HG02884 (cell line): ENCODE results near the gene DLX2.
"Not testable (repeated sequence)": the region's sequence is repeated elsewhere in the genome, so short reads cannot be mapped to it uniquely, and the experiment has no call there.

Experiments used
- ATAC-seq: cut with Tn5 transposase; IDR thresholded peaks from one replicate; pipeline ENCODE4 v1.9.1; 2021; ENCODE audit warnings: mild to moderate bottlenecking, moderate library complexity; ENCODE audit not compliant: unreplicated experiment

Gene DLX2

DNA sequence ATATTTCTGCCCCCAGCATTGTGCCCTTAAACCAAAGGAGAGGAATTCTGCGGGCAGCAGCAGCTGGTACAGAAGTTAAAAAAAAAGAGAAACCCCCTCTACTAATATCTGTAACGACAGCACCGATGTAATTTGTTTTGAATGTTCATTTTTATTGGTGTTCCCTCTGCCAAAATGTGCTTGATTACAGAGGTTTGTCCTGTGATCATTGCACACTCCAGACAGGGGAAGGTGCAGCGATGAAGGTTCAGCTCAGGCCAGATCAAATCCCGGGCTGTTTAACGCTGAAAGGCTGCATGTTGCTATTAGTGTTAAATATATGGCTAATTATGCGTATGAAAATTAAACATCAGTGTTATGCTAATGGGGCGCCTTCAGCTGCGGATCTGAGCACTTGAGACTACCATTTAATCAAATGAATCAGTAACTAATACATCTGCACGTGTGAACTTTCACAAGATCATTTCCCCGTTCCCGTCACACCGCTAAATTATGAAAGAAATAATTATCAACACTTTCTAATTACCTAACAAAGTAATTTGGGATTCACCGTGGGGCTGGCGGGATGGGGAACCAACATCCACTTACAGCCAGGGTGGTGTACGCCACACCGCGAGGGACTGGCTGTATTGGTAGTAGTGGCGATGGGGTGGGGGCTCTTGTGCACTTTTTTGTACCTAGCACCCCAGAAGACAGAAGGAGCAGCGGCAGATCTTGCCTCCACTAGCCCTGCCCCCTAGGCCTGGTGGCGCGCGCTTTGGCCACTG, 18.9 kb downstream of the DLX2 start:
- no peak for ATAC-seq

DNA sequence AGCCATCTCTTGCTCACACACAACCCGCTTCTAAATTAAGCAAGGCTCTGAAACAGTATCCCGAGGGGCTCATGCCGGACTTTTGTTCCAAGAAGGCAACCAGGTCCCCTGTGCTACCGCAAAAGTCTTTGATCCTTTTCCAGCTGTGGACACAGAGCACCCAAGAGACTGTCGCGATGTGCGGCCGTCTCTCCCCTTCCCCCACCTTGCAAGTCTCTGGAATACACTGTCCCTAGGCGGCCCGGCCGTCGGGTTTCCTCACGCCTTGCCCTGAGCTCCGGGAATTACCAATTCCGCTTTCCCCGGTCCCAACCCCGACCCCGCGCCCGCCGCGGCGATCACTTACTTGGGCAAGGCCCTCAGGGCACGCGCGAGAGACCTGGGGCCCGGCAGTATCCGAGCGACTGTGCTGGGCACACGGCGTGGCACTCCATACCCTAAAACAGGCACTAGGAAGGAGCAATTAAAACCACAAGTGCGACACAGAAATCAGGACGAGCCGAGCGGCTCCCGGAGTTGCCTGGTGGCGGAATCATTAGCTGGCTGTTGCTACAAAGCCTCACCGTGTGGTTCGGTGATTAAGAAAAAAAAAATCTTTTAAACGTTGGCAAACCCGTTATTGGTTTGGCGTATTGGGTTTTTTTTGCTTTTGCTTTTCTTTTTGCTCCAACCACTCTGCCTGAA, 19.6 kb downstream of the DLX2 start:
- no peak for ATAC-seq

DNA sequence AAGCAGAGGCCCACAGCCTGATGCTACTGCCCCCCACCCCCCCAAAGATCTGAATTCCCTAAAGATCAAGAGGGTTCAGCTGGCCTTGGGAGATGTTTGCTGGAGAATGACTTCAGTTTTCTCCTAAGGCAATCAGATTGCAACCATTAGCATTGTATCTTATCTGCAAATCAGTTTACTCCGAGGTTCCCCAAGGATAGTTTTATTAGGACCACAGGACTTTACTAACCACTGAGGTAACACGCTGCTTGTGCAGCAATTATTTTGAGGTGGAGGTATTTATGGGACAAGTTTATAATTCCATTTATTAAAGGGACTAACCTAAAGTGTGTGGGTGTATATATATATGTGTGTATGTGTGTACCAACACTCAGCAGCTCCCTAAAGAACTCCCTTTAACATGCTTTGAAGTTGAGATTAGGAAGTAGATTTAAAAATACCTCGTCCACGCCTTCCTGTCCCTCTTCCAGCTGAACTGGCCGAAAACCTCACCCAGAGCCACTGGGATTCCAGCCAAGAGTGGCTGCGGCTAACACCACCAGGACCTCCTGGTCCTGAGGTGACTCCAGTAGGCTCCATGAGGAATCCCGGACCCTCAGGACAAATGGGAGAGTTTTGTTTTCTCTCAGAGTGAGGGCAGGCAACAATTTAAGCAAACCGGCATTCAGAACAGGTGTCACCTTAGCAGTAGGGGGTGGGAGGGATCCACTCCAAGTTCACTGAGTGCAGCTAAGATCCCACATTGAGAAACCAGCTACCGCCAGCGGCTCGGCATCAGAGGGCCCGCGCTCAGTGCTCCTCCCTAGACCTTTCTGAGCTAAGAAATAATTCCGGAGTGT, 20.4 kb downstream of the DLX2 start:
- no peak for ATAC-seq

DNA sequence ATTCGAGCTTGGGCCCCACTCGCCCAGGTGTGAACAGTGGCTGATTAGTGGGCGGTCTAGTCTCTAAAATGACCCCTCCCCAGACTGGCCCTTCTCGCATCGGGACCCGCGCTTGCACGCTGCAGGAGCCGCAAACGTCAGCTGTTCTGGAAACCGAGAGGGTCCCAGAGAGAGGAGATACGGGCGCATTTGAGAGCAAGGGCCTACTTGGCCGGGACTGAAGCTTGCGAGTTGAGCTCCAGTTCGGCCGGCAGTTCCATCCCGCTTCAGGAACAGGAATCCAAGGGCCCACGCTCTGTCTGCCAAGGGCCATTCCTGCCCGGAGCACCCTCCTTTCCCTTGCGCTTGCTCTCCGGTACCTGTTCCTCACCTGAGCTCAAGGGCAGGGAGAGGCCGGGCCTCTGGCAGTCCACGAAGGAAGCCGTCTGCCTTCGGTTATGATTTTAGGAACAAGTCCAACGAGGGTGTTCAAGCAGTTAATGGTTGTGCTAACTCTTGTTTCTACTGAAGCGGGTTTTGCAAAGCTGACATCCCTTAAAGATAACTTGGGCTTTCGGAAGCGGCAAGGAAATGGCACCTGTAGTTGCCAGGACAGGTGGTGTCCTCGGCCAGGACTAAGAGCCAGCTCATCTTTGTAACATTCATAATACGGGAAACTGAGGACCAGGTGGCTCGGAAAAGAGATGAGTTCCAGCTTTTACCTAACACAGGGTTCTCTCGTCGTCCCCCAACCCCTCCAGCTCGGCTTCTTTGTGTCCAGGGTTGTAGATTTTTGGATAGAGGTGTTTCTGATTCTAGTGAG, 21.3 kb downstream of the DLX2 start:
- no peak for ATAC-seq

DNA sequence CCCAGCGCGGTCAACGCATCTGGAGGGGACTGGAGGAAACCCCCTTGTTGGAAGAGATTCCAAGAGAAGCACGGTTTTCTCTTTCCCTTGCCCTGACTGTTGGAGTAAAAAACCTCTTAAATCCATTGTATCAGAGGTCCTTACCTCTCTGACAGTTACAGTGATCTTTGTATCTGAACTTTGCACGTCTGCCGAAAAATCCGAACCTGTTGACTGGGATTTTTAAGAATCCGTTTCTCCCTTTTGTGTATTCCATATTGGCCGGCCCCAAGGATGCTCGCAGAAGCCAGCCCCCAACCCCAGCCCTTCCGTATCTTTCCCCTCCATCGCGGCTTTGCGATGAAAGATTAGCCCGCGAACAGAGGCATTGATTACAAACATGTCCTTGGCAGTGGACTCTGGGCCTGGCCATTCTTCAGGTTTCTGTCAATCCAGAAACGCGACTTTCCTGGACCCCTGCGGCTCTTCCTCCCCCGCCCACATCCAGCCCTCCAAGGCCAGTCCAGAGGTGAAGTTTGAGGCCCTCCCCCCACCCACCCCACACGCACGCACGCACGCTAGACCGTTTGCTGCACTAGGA, 22.0 kb downstream of the DLX2 start:
- no peak for ATAC-seq

DNA sequence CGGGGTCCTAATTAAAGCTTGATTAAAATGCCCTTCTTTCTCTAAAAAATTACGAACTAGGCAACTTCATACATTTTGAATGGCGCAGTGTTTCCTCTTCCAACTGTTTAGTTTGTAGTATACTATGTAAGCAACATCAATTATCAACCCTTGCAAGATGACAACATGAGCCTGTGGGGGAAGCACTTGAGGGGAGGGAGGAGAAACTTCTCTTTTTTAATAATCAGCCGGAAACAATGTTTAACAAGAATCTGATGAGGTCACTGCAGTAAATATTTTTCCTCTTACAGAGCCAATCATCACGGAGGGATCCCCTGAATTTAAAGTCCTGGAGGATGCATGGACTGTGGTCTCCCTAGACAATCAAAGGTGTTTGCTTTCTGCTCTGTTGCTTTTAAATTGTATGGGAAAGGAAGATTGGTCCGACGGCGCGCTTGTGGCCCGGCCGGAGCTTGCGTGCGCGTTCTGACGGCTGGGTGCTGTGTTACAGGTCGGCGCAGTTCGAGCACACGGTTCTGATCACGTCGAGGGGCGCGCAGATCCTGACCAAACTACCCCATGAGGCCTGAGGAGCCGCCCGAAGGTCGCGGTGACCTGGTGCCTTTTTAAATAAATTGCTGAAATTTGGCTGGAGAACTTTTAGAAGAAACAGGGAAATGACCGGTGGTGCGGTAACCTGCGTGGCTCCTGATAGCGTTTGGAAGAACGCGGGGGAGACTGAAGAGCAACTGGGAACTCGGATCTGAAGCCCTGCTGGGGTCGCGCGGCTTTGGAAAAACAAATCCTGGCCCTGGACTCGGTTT, 22.7 kb downstream of the DLX2 start:
- ATAC-seq: no peak

DNA sequence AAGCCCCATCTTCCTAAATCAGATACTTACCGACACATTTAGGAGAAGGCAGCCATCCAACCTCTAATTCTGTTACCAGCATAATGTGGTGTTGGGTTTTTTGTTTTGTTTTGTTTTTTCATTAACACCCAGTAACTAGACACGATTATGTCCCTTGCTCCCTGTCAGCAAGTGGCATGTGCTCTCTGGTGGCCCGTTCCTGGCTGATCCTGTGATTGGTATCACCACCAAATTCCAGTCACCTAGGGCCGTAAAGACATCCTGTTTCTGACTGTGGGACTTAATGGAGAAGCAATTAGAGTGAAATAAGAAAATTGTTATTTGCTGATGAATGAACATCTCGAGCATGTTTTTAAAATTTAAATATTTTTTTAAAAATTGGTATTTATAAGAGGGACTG, 23.3 kb downstream of the DLX2 start:
- ATAC-seq: no peak

DNA sequence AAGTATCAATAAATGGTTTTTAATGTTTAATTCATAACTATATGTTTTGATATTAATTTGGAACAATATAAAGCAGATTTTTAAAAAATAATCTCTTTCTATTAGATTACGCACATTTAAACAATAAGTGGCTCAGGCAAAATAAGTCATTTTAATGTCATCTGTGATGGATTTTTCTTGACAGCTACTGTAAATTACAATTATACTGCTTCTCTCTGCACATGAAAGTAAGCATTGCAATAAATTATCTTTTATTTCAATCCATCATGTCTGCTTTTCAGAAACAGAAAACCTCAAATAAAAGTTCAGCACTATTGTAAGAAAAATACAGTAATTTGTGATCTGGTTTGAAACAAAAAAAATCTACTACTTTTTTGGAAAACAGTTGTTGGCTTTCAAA, 28.4 kb downstream of the DLX2 start:
- ATAC-seq: no peak

DNA sequence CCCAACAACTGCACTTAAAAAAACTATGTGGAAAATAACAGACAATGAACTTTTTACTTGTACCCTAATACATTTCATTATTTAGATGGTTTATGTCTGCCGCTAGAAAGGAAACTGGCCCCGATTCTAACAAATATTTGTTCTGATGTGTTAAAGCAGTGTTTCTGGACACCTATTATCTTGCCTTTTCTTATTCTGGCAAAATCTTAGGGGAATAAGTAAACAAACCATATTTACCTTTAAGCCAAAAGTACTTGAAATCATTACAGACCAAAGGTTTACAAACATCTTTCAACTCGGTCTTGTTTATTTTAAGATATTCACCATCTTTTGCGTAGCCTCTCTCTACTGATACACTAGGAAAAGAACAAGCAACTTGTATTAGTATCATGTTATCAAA, 29.2 kb downstream of the DLX2 start:
- ATAC-seq: no peak

DNA sequence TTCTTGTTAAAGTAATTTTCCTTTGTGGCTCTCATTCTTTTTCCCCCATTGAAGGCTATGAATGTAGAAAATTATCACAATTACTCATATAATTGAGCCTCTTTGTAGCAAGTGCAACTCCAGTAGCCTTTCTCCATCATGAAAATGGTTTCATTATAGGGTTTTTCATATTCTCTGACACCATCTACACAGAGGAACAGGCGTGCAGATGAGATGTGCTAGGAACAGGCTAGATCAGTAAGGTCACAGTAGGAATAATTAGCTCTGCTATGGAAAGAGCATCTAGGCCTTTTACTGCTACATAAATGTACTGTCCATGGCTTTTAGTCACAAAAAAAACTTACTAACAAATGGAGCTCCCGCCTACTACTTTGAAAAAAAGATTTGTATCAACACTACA, 30.0 kb downstream of the DLX2 start:
- ATAC-seq: no peak

DNA sequence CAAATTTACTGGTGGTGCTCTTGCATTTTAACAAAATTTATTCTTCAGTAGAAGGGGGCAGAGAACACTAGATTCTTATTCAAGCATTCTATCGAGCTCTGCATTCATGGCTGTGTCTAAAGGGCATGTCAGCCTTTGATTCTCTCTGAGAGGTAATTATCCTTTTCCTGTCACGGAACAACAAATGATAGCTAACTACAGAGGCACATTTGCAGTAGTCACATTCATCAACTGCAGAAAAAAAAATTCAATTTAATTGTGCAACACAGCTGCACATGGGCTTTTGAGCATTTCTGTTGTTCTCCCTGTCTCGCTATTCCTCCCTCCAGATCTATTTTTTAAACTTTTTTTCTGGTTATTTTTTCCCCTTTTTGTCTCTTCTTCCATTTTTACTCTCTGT, 30.4 kb downstream of the DLX2 start:
- ATAC-seq: no peak

DNA sequence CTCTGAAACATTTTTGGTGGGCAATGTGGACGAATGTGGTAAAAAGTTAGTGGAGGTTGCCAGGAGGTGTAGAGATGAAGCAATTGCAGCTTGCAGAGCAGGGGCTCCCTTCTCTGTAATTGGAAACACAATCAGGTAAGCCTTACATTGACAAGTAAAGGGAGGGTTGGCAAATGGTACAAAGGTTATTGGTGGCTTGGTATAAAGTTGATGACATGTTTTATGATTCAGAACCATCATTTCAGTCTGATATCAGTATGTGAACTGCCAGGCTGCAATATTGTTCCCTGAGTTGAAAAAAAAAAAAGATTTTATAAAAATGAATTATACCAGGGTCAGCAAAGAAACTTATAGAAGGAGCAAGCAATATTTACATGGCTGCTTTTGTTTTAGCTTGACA, 31.8 kb downstream of the DLX2 start:
- no peak for ATAC-seq

DNA sequence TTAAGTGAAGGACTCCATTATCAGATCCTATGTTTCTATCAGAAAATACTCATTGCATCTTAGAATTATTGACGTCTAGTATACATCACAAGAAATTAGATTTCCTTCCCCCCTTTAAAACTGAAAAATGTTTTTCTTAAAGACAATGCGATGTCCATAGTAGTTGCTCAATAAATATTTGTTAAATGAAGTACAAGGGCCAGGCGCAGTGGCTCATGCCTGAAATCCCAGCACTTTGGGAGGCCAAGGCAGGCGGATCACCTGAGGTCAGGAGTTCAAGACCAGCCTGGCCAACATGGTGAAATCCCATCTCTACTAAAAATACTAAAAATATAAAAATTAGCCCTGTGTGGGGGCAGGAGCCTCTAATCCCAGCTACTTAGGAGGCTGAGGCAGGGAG, 34.8 kb downstream of the DLX2 start:
- ATAC-seq: not testable (repeated sequence)

DNA sequence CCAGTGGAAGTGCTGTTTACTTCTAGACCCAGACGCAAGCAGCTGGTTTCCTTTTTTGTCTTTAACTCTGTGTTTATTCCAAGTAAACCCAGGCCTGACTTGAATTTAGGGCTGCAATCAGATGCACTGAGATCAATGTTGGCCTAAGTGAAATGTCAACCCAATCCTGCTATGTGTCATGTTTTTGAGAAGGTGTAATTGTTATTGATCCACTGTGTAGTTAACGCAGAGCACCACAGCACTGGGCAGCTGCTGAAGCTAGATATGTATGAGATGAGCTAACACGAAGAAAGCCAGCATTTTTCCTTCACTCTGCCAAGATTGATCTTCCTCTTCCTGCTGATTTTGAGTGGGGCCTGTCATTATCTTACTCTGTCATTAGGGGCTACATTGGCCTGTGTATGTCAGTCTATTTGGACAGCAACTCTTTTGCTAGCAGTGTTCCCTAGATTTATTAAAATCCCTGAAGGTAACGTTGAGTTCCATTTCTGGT, 36.3 kb downstream of the DLX2 start:
- ATAC-seq: no peak

DNA sequence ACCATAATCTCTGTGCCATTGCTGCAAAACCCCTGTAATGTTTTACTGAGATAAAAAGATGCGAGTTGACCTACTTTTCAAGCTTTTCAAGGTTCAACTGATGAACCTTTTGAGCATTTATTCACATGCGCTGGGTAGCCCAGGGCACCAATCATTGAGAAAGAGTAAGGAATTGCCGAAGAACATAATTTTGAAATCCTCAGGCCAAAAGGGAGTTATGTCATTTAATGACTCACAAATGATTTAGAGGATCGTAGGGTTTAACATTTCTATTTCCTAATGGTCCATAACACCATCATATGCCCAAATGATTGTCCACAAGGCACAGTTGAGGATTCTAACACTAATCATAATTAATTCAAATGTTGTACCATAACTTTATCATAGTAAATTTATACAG, 37.6 kb downstream of the DLX2 start:
- ATAC-seq: no peak

DNA sequence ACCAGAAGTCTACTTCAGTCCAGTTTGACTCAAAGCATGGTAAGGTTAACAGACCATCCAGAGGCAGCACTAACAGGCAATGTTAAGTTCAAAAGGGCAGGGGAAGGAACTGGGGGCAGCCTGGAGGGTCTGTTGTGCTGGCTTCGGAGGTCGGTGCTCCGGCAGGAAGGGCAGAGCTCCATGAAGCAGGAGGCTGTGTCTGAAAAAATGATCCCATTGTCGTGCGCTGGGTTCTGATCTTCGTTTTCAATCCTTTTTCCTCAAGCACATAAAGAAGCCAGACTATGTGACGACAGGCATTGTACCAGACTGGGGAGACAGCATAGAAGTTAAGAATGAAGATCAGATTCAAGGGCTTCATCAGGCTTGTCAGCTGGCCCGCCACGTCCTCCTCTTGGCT, 39.3 kb downstream of the DLX2 start:
- ATAC-seq: no peak

DNA sequence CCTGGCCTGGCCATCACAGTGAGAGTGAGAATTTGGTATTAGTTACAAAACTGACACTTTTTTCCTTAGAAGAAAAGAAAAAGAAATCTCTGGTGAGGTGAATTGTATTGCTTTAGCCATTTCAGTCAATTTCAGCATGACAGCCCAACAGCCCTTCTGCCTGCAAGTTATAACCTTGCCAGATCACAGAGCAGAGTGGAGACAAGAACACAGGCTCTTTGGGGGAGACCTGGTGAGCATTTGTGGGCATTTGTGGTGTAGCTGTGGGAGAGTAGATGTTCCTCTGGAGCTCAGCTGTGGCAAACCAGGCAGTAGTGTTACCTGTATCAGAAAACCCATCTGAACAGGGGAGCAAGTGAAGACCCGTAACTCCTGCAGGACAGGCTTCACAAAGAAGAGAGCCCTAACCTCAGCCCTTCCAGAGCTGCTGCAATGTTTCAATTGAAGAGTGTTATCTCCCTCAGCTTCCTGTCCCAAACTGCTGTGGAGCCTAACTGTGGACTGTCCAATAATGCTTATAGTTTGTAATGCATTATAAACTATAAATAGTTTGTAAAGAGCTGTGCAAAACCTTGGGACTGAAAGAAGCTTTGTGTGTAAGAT, 40.2 kb downstream of the DLX2 start:
- ATAC-seq: no peak

DNA sequence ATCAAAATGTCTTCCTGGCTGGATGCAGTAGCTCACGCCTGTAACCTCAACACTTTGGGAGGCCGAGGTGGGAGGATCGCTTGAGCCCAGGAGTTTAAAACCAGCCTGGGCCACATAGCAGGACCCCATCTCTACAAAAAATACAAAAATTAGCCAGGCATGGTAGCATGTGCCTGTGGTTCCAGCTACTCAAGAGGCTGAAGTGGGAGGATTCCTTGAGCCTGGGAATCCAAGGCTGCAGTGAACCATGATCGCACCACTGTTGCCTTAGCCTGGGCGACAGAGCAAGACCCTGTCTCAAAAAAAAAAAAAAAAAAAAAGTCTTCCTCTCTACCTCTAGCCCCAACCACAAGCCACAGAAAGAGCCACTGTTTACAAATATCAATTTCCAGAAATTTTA, 42.6 kb downstream of the DLX2 start:
- not testable (repeated sequence) for ATAC-seq

DNA sequence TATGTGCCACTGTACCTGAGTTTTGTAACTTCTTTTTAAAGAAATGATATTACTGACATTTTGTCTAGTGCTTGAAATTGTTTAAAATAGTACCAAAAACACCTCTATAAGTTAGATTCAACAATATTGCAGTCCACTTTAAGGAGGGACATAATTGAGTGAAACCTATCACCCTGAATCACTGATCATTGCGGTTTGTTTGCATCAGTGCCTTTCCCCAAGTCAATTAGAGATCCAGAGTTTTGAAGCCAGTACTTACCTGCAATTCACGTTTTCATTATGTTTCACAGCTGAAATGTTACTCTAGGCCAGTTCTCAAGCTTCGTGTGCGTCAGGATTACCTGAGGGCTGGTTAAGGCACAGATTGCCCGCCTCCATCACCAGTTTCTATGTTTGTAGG, 44.0 kb downstream of the DLX2 start:
- ATAC-seq: no peak
